Neural cell (in vitro differentiated cells): ENCODE data around the gene UCN2. TPM values are rescaled to one million over a fixed set of nuclear protein-coding genes. Genes with fewer than 3 reads are reported as not detected.

Source experiments
- H2AFZ ChIP-seq: fragments of 200-600, 300-800 bp; sonication (generic), shearing (Covaris generic); 2 replicates; pipeline ENCODE4 v1.6.0; 2014; ENCODE audit warnings: low read depth, mild to moderate bottlenecking, antibody characterized with exemption, low read length, moderate library complexity
- H3F3A ChIP-seq: fragments of 200-600 bp; shearing (Covaris generic); 2 replicates; pipeline ENCODE4 v1.6.1; 2016; ENCODE audit warnings: mild to moderate bottlenecking, moderate library complexity, mixed read lengths, antibody characterized with exemption, low read length; ENCODE audit not compliant: insufficient read depth, poor library complexity, severe bottlenecking
- H3K27ac ChIP-seq: fragments of 200-600, 300-800 bp; sonication (generic), shearing (Covaris generic); 2 replicates; pipeline ENCODE4 v1.5.1; 2014; ENCODE audit warnings: mild to moderate bottlenecking, low read length, moderate library complexity
- H3K27me3 ChIP-seq: fragments of 300-800, 200-600 bp; sonication (generic), shearing (Covaris generic); 2 replicates; pipeline ENCODE4 v1.6.0; 2014; ENCODE audit warnings: mild to moderate bottlenecking, low read depth, low read length, moderate library complexity; ENCODE audit not compliant: insufficient read depth
- H3K36me3 ChIP-seq: fragments of 300-800, 200-600 bp; sonication (generic), shearing (Covaris generic); 2 replicates; pipeline ENCODE4 v1.5.1; 2014; ENCODE audit warnings: mild to moderate bottlenecking, antibody characterized with exemption, low read length, moderate library complexity; ENCODE audit not compliant: insufficient read depth
- H3K4me2 ChIP-seq: fragments of 300-800, 200-600 bp; sonication (generic), shearing (Covaris generic); 2 replicates; pipeline ENCODE4 v1.6.0; 2014; ENCODE audit warnings: mild to moderate bottlenecking, low read length
- H3K4me3 ChIP-seq: fragments of 300-800, 200-600 bp; sonication (generic), shearing (Covaris generic); 2 replicates; pipeline ENCODE4 v1.5.1; 2014; ENCODE audit warnings: mild to moderate bottlenecking, low read length, moderate library complexity
- H3K79me2 ChIP-seq: fragments of 200-600 bp; shearing (Covaris generic); replicated peaks from 2 replicates; pipeline ENCODE4 v1.6.0; 2014; ENCODE audit warnings: mild to moderate bottlenecking, low read length, moderate library complexity; ENCODE audit not compliant: insufficient read depth
- H3K9ac ChIP-seq: fragments of 300-800, 200-600 bp; sonication (generic), shearing (Covaris generic); 2 replicates; pipeline ENCODE4 v1.6.1; 2016; ENCODE audit warnings: mild to moderate bottlenecking, low read length, mixed read lengths
- H3K9me2 ChIP-seq: fragments of 200-600 bp; shearing (Covaris generic); 2 replicates; pipeline ENCODE4 v1.6.1; 2016; ENCODE audit warnings: mild to moderate bottlenecking, low read length, mixed read lengths; ENCODE audit not compliant: insufficient read depth
- H3K9me3 ChIP-seq: fragments of 200-600, 300-800 bp; sonication (generic), shearing (Covaris generic); 2 replicates; pipeline ENCODE4 v1.6.1; 2016; ENCODE audit warnings: mild to moderate bottlenecking, mixed run types, low read length, moderate library complexity, mixed read lengths
- H4K20me1 ChIP-seq: fragments of 200-600 bp; shearing (Covaris generic); 2 replicates; pipeline ENCODE4 v1.6.1; 2016; ENCODE audit warnings: mild to moderate bottlenecking, mixed run types; ENCODE audit not compliant: insufficient read depth
- EP300 ChIP-seq: fragments of 450-650 bp; conservative IDR thresholded peaks from 2 replicates; pipeline ENCODE4 v1.6.1; 2014; ENCODE audit warnings: antibody characterized with exemption, mild to moderate bottlenecking, moderate library complexity; ENCODE audit not compliant: poor library complexity, severe bottlenecking
- EZH2 ChIP-seq: fragments of 200-600, 300-800 bp; shearing (Covaris generic), sonication (generic); IDR thresholded peaks from 2 replicates; pipeline ENCODE4 v1.6.1; 2014; ENCODE audit warnings: antibody characterized with exemption, low read length, borderline replicate concordance, mild to moderate bottlenecking; ENCODE audit not compliant: insufficient read depth, poor library complexity, severe bottlenecking
- MXI1 ChIP-seq: fragments of 450-650 bp; conservative IDR thresholded peaks from 2 replicates; pipeline ENCODE4 v1.6.1; 2014; ENCODE audit warnings: antibody characterized with exemption, mild to moderate bottlenecking; ENCODE audit not compliant: poor library complexity, severe bottlenecking
- POLR2AphosphoS5 ChIP-seq: IDR thresholded peaks from 2 replicates; pipeline ENCODE4 v1.6.1; 2012
- RAD21 ChIP-seq: fragments of 450-650 bp; conservative IDR thresholded peaks from 2 replicates; pipeline ENCODE4 v1.6.1; 2014; ENCODE audit warnings: antibody characterized with exemption, mild to moderate bottlenecking, moderate library complexity
- SMC3 ChIP-seq: fragments of 450-650 bp; conservative IDR thresholded peaks from 2 replicates; pipeline ENCODE4 v1.6.1; 2014; ENCODE audit warnings: antibody characterized with exemption, mild to moderate bottlenecking, moderate library complexity; ENCODE audit not compliant: poor library complexity
- TAF1 ChIP-seq: IDR thresholded peaks from 2 replicates; pipeline ENCODE4 v1.6.1; 2012; ENCODE audit warnings: low read depth
- polyA plus RNA-seq: library from polyadenylated mRNA; depleted of rRNA; stranded (reverse); fragments of >200 nt; gene quantifications from 2 replicates; pipeline ENCODE4 v1.2.3, GENCODE V29; 2014
- TF ChIP-seq, protein P1 (sequence below): IDR thresholded peaks from 2 replicates; pipeline ENCODE4 v1.6.1; 2012; ENCODE audit warnings: borderline replicate concordance
- TF ChIP-seq, protein P2 (sequence below): fragments of 450-650 bp; IDR thresholded peaks from 2 replicates; pipeline ENCODE4 v1.5.1; 2014; ENCODE audit warnings: antibody characterized with exemption, mild to moderate bottlenecking, moderate library complexity; ENCODE audit not compliant: poor library complexity, severe bottlenecking

UCN2 gene
- polyA plus RNA-seq, 1 donor from 2014 or later, result 0.68 TPM

DNA sequence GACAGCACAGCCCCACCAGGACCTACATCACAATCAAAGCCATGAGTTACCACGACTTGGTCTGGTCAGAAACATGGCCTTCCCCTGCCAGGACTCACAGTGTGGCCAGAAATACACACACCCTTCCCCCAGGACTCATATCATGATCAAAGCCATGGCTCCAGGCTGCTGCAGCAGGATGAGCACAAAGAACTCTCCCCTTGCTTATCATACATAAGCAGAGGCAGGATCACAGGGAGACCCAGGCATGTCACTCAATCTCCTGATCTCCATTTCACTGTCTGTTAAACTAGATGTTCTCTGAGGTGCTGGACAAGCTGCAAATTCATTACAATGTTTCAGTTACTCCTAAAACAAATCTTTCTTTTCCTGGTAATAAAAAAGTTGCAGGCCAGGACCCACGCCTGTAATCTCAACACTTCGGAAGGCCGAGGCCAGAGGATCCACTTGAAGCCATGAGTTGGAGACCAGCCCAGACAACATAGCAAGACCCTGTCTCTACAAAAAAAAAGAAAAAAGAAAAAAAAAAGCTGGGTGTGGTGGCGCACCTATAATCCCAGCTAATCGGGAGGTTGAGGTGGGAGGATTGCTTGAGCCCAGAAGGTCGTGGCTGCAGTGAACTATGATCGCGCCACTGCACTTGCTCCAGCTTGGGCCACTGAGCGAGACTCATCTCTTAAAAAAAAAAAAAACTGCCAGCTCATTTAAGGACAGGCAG, 8.2 kb downstream of the UCN2 start:
- H4K20me1 ChIP-seq, result no peaks in the 10 kb centered on the region
- TF ChIP-seq POLR2AphosphoS5, result no peak
- TF ChIP-seq RAD21, result no peak
- no peak for TF ChIP-seq EZH2
- TF ChIP-seq EP300, result no peak
- no peak for TF ChIP-seq MXI1
- TF ChIP-seq, protein P1, sequence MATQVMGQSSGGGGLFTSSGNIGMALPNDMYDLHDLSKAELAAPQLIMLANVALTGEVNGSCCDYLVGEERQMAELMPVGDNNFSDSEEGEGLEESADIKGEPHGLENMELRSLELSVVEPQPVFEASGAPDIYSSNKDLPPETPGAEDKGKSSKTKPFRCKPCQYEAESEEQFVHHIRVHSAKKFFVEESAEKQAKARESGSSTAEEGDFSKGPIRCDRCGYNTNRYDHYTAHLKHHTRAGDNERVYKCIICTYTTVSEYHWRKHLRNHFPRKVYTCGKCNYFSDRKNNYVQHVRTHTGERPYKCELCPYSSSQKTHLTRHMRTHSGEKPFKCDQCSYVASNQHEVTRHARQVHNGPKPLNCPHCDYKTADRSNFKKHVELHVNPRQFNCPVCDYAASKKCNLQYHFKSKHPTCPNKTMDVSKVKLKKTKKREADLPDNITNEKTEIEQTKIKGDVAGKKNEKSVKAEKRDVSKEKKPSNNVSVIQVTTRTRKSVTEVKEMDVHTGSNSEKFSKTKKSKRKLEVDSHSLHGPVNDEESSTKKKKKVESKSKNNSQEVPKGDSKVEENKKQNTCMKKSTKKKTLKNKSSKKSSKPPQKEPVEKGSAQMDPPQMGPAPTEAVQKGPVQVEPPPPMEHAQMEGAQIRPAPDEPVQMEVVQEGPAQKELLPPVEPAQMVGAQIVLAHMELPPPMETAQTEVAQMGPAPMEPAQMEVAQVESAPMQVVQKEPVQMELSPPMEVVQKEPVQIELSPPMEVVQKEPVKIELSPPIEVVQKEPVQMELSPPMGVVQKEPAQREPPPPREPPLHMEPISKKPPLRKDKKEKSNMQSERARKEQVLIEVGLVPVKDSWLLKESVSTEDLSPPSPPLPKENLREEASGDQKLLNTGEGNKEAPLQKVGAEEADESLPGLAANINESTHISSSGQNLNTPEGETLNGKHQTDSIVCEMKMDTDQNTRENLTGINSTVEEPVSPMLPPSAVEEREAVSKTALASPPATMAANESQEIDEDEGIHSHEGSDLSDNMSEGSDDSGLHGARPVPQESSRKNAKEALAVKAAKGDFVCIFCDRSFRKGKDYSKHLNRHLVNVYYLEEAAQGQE, result no peak
- TF ChIP-seq, protein P2, sequence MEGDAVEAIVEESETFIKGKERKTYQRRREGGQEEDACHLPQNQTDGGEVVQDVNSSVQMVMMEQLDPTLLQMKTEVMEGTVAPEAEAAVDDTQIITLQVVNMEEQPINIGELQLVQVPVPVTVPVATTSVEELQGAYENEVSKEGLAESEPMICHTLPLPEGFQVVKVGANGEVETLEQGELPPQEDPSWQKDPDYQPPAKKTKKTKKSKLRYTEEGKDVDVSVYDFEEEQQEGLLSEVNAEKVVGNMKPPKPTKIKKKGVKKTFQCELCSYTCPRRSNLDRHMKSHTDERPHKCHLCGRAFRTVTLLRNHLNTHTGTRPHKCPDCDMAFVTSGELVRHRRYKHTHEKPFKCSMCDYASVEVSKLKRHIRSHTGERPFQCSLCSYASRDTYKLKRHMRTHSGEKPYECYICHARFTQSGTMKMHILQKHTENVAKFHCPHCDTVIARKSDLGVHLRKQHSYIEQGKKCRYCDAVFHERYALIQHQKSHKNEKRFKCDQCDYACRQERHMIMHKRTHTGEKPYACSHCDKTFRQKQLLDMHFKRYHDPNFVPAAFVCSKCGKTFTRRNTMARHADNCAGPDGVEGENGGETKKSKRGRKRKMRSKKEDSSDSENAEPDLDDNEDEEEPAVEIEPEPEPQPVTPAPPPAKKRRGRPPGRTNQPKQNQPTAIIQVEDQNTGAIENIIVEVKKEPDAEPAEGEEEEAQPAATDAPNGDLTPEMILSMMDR, result no peak
- TF ChIP-seq SMC3, result no peak
- TF ChIP-seq TAF1, result no peak
- H3K27ac ChIP-seq, result no peak overlapping the region
- peak overlapping the region; percentile 74 for H3K4me3 ChIP-seq
- no peak overlapping the region for H2AFZ ChIP-seq
- no peaks in the 10 kb centered on the region for H3K79me2 ChIP-seq
- H3K27me3 ChIP-seq, result no peaks in the 10 kb centered on the region
- peak overlapping the region; percentile 62 for H3K4me2 ChIP-seq
- no peaks in the 10 kb centered on the region for H3K9me2 ChIP-seq
- no peaks in the 10 kb centered on the region for H3F3A ChIP-seq
- no peaks in the 10 kb centered on the region for H3K36me3 ChIP-seq
- no peaks in the 10 kb centered on the region for H3K9me3 ChIP-seq
- peak overlapping the region; percentile 77 for H3K9ac ChIP-seq

DNA sequence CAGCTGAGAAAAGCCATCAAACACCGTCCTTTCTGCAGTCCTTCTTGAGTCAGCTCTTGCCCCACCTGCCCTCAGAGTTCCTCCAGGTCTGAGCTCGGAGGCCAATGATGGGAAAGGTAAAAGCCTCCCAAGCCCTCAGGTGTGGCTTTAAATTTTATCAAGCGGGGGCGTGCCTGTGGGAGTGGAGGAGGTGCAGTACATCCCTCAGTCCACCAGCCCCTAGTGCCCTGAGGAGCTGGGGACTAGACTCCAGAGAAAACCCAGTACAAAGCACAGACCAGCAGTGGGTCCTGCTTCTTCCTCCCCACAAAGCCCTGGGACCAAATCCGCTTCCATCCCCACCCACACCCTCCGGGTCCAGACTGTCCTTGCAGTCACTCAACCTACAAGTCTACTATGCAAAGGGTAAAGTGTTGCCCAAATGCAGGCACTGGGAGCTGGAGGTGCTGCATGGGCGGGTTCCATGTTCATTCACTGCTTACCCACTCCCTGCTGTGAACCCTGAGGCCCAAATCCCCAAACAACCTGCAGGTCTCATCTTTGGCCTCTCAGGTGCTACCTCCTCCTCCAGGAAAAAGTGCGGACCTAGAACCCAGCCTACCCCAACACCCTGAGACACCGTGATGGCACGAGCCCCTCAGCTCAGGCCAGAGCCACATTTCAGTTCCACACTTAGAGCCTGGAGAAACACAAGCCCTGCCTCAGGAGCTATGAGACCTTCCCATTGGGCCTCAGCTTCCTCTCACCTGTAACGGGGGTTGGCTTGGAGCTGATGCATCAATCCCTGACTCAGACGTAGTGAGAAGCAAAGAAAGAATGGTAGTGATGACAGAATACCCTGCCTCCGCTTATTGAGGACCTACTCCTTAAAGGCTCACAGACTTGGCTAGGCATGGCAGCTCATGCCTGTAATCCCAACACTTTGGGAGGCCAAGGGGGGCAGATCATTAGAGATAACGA, 9.4 kb downstream of the UCN2 start:
- Histone ChIP-seq H3K9me3 (no peaks in the 10 kb centered on the region), H3K27ac (no peak overlapping the region), H3K27me3 (no peaks in the 10 kb centered on the region), H3K9me2 (no peaks in the 10 kb centered on the region), H3K4me3 (no peak overlapping the region), H2AFZ (no peak overlapping the region), H3K9ac (no peak overlapping the region), H3K79me2 (no peaks in the 10 kb centered on the region), H3K4me2 (no peak overlapping the region), H3F3A (no peaks in the 10 kb centered on the region), H4K20me1 (no peaks in the 10 kb centered on the region), H3K36me3 (no peaks in the 10 kb centered on the region)
- TF ChIP-seq MXI1 (no peak), POLR2AphosphoS5 (no peak), EZH2 (no peak), SMC3 (no peak), RAD21 (no peak), EP300 (no peak), TAF1 (no peak)
- TF ChIP-seq, protein P1, result no peak
- TF ChIP-seq, protein P2, result no peak
